HepG2 (cell line): ENCODE data around the gene COLEC12. TPM values are rescaled to one million over a fixed set of nuclear protein-coding genes. Genes with fewer than 3 reads are reported as not detected.

ENCODE experiments used
- ATAC-seq: fragments of 200-7000 bp; cut with Tn5 transposase; 3 replicates; pipeline ENCODE4 v1.9.1; 2020; ENCODE audit warnings: mild to moderate bottlenecking, moderate library complexity
- BruUV-seq: library from RNA; stranded (reverse); fragments of 400-500 nt; replicated peaks from 2 replicates; lab custom pipeline; 2021; lab: Mats Ljungman, UMichigan
- CTCF ChIA-PET: fragments of 300-600 bp; formaldehyde crosslinking; extraction: SDS; loops from one replicate; lab custom pipeline; 2021; ENCODE audit warnings: low total read pairs, inconsistent platforms, low intra/inter-chr PET ratio; lab: Yijun Ruan, JAX
- POLR2A ChIA-PET: fragments of 350-600 bp; sonication (Branson Sonifier 250); formaldehyde crosslinking; loops from one replicate; lab custom pipeline; 2020; ENCODE audit warnings: antibody characterized with exemption, inconsistent platforms; lab: Yijun Ruan, JAX
- DNase-seq: peaks from one replicate; pipeline ENCODE4 v3.0.0-alpha.2; 2015; ENCODE audit warnings: low spot score
- FAIRE-seq: peaks from 3 replicates; lab custom pipeline; 2011; peaks lifted over from hg19 to GRCh38; lab: Jason Lieb, UNC
- H2AFZ ChIP-seq: one replicate; pipeline ENCODE4 v1.6.1; 2011; ENCODE audit warnings: low read length, inconsistent platforms
- H3K27ac ChIP-seq: fragments of 300-600 bp; 3 replicates; pipeline ENCODE4 v1.8.0; 2011; ENCODE audit warnings: mixed run types, mild to moderate bottlenecking, mixed read lengths, low read length, inconsistent platforms; ENCODE audit not compliant: insufficient read depth; ENCODE audit errors: extremely low read length
- H3K27me3 ChIP-seq, 2 experiments: fragments of 200-600 bp in 1 of 2; 2 replicates in 1 of 2; 3 replicates in 1 of 2; pipeline versions ENCODE4 v1.6.0 to v1.8.0; 2011; ENCODE audit warnings: low read length in 2 of 2, mild to moderate bottlenecking in 2 of 2, moderate library complexity in 2 of 2, inconsistent platforms in 1 of 2; ENCODE audit not compliant: insufficient read depth in 2 of 2, control insufficient read depth in 1 of 2
- H3K36me3 ChIP-seq, 2 experiments: fragments of 200-600 bp in 1 of 2; replicated peaks in 1 of 2; 2 replicates in 1 of 2; 3 replicates in 1 of 2; pipeline versions ENCODE4 v1.5.1 to v1.8.0; 2011; ENCODE audit warnings: low read length in 2 of 2, inconsistent platforms in 1 of 2; ENCODE audit not compliant: insufficient read depth in 2 of 2, control insufficient read depth in 1 of 2
- H3K4me1 ChIP-seq: 2 replicates; pipeline ENCODE4 v1.5.1; 2012; ENCODE audit warnings: low read length, inconsistent platforms; ENCODE audit not compliant: insufficient read depth
- H3K4me2 ChIP-seq: 2 replicates; pipeline ENCODE4 v1.6.0; 2011; ENCODE audit warnings: low read depth, low read length, inconsistent platforms
- H3K4me3 ChIP-seq, 3 experiments: fragments of 200-600 bp in 1 of 3; sonication (generic), shearing (Covaris generic) in 1 of 3; replicated peaks in 1 of 3; 2 replicates each; pipeline ENCODE4 v1.5.1; 2011 to 2016; ENCODE audit warnings: low read length in 3 of 3, inconsistent platforms in 2 of 3, low read depth in 2 of 3, mild to moderate bottlenecking in 2 of 3, control low read depth in 1 of 3, mixed read lengths in 1 of 3; ENCODE audit not compliant: insufficient read depth in 1 of 3
- H3K79me2 ChIP-seq: one replicate; pipeline ENCODE4 v1.6.1; 2011; ENCODE audit warnings: low read length, inconsistent platforms; ENCODE audit not compliant: insufficient read depth
- H3K9ac ChIP-seq: 2 replicates; pipeline ENCODE4 v1.6.0; 2011; ENCODE audit warnings: mild to moderate bottlenecking, low read depth, low read length, inconsistent platforms; ENCODE audit not compliant: insufficient read depth
- H3K9me3 ChIP-seq: 2 replicates; pipeline ENCODE4 v1.5.1; 2012; ENCODE audit warnings: mild to moderate bottlenecking, low read length
- H4K20me1 ChIP-seq: 2 replicates; pipeline ENCODE4 v1.6.0; 2011; ENCODE audit warnings: inconsistent platforms, mild to moderate bottlenecking, low read length, moderate library complexity; ENCODE audit not compliant: insufficient read depth
- ASH2L ChIP-seq: fragments of 300-600, 200-600 bp; sonication (generic); IDR thresholded peaks from 2 replicates; pipeline ENCODE4 v1.7.0; 2017; ENCODE audit warnings: low read depth, mild to moderate bottlenecking, moderate library complexity, mixed read lengths, low read length; ENCODE audit not compliant: insufficient read length
- ETV6 ChIP-seq: sonication (generic); formaldehyde crosslinking; conservative IDR thresholded peaks from 2 replicates; pipeline ENCODE4 v1.4.0; 2020; ENCODE audit warnings: missing genetic modification reagents
- MAZ ChIP-seq, 2 experiments: sonication (generic) in 1 of 2; formaldehyde crosslinking in 1 of 2; IDR thresholded peaks; 2 replicates each; pipeline versions ENCODE4 v1.5.0 to v1.6.1; 2012 to 2020; ENCODE audit warnings: low read depth in 2 of 2, mild to moderate bottlenecking in 2 of 2, borderline replicate concordance in 1 of 2, improper control_type of control experiment in 1 of 2, low read length in 1 of 2, missing genetic modification reagents in 1 of 2, moderate library complexity in 1 of 2
- RXRB ChIP-seq: IDR thresholded peaks from 2 replicates; pipeline ENCODE4 v1.6.1; 2016; ENCODE audit warnings: borderline replicate concordance, missing genetic modification reagents, missing compliant biosample characterization
- SMAD1 ChIP-seq: sonication (generic); formaldehyde crosslinking; IDR thresholded peaks from 2 replicates; pipeline ENCODE4 v1.4.0; 2020; ENCODE audit warnings: missing genetic modification reagents, low read depth, mild to moderate bottlenecking, borderline replicate concordance
- ZNF12 ChIP-seq: sonication (generic); formaldehyde crosslinking; IDR thresholded peaks from 2 replicates; pipeline ENCODE4 v1.5.0; 2020; ENCODE audit warnings: missing genetic modification reagents
- ZNF264 ChIP-seq: sonication (generic); formaldehyde crosslinking; IDR thresholded peaks from 2 replicates; pipeline ENCODE4 v1.4.0; 2020; ENCODE audit warnings: missing genetic modification reagents
- ZNF33A ChIP-seq: sonication (generic); formaldehyde crosslinking; IDR thresholded peaks from 2 replicates; pipeline ENCODE4 v1.5.1; 2020; ENCODE audit warnings: missing genetic modification reagents, mild to moderate bottlenecking, moderate library complexity, borderline replicate concordance
- ZNF709 ChIP-seq: sonication (generic); formaldehyde crosslinking; IDR thresholded peaks from 2 replicates; pipeline ENCODE4 v1.5.0; 2020; ENCODE audit warnings: mild to moderate bottlenecking, missing genetic modification reagents
- WGBS: methylation state at CpG from one replicate; pipeline ENCODE4 v1.1.6; 2017; ENCODE audit warnings: low lambda C conversion rate; 5-methylcytosine and 5-hydroxymethylcytosine counted together
- in situ Hi-C: cut with HindIII; loops from 2 replicates; pipeline ENCODE4 v1.10.0; 2017; ENCODE audit warnings: low pct_unique_long_range_greater_than_20kb; ENCODE audit not compliant: extremely low pct_ligation_motif_present
- intact Hi-C: fragments of 100-400 bp; cut with micrococcal nuclease; formaldehyde crosslinking; loops from one replicate; pipeline ENCODE4 v1.10.0; 2022; ENCODE audit not compliant: unreplicated experiment
- polyA plus RNA-seq, 8 experiments: library from polyadenylated mRNA; depleted of rRNA in 3 of 8; stranded (reverse) in 7 of 8; unstranded in 1 of 8; fragments of >200 nt; fragmentation: Illumina TruSeq in 4 of 8; extraction: Trizol in 4 of 8; gene quantifications; 2 replicates each; pipeline versions ENCODE4 v1.2.1 to v1.2.3, GENCODE V29; 2011 to 2016; ENCODE audit warnings: low read depth in 4 of 8, missing spikeins in 1 of 8, mixed read lengths in 1 of 8; ENCODE audit not compliant: insufficient read depth in 1 of 8
- total RNA-seq, 5 experiments: library from RNA; depleted of rRNA; stranded (reverse); fragments of >200 nt; fragmentation: Illumina TruSeq; extraction: Trizol; gene quantifications; 2 replicates each; pipeline ENCODE4 v1.2.3, GENCODE V29; 2016; ENCODE audit warnings: low read depth in 1 of 5
- TF ChIP-seq, protein P1 (sequence below): sonication (generic); formaldehyde crosslinking; IDR thresholded peaks from 2 replicates; pipeline ENCODE4 v1.5.0; 2020; ENCODE audit warnings: missing genetic modification reagents, mild to moderate bottlenecking, borderline replicate concordance
- TF ChIP-seq, protein P2 (sequence below): sonication (generic); formaldehyde crosslinking; IDR thresholded peaks from 2 replicates; pipeline ENCODE4 v1.5.0; 2020; ENCODE audit warnings: mild to moderate bottlenecking, missing genetic modification reagents
- TF ChIP-seq, protein P3 (sequence below): sonication (generic); formaldehyde crosslinking; IDR thresholded peaks from 2 replicates; pipeline ENCODE4 v1.5.0; 2020; ENCODE audit warnings: mild to moderate bottlenecking, missing genetic modification reagents
- TF ChIP-seq, protein P4 (sequence below): sonication (generic); formaldehyde crosslinking; IDR thresholded peaks from 2 replicates; pipeline ENCODE4 v1.9.0; 2021; ENCODE audit warnings: missing genetic modification reagents, borderline replicate concordance
- TF ChIP-seq, protein P5 (sequence below): sonication (generic); formaldehyde crosslinking; IDR thresholded peaks from 2 replicates; pipeline ENCODE4 v1.4.0; 2020; ENCODE audit warnings: missing genetic modification reagents

COLEC12 gene
- total and polyA plus RNA-seq, 2 of the 13 experiments (the other 11 are each of a cell fraction or from before 2014, with no cell fraction given): 0.02 to 0.11 TPM

DNA sequence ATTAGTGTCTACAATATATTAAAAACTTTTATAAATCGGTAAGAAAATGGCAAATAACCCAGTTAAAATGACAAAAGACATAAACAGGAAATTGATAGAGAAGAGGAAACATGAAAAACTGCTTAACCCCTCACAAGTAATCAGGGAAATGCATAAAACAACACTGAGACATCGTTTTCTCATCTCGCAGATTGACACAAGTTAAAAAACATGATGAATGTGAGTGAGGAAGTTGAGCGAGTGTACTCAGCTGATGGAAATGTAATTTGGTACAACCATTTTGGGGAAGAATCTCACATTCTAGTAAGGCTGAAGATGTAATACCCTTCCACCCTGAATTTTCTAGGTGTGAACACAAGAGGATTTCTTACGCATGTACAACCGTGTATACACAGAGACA, 214.7 kb downstream of the COLEC12 start:
- FAIRE-seq (no peak), ATAC-seq (no peak)
- in situ Hi-C loops: no loop called here
- Histone ChIP-seq H3K9me3 (no peaks in the 10 kb centered on the region), H3K27me3 (no peaks in the 10 kb centered on the region)
- TF ChIP-seq ZNF33A (CRISPR knock-in tag) (no peak), ASH2L (no peak), ZNF709 (no peak), SMAD1 (no peak), ZNF12 (no peak), MAZ (IDR thresholded peaks at IDR 0.05; ENCODE audit: borderline replicate concordance, low read depth, low read length) (no peak), MAZ (CRISPR knock-in tag; IDR thresholded peaks at IDR 0.05; ENCODE audit: low read depth) (no peak), RXRB (no peak), ETV6 (no peak), ZNF264 (CRISPR knock-in tag) (no peak)
- TF ChIP-seq, protein P1, sequence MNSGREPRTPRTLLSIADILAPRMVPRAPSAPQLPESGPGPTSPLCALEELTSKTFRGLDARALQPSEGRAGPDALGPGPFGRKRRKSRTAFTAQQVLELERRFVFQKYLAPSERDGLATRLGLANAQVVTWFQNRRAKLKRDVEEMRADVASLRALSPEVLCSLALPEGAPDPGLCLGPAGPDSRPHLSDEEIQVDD (CRISPR knock-in tag): no peak
- TF ChIP-seq, protein P2, sequence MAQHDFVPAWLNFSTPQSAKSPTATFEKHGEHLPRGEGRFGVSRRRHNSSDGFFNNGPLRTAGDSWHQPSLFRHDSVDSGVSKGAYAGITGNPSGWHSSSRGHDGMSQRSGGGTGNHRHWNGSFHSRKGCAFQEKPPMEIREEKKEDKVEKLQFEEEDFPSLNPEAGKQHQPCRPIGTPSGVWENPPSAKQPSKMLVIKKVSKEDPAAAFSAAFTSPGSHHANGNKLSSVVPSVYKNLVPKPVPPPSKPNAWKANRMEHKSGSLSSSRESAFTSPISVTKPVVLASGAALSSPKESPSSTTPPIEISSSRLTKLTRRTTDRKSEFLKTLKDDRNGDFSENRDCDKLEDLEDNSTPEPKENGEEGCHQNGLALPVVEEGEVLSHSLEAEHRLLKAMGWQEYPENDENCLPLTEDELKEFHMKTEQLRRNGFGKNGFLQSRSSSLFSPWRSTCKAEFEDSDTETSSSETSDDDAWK (CRISPR knock-in tag): no peak
- TF ChIP-seq, protein P3, sequence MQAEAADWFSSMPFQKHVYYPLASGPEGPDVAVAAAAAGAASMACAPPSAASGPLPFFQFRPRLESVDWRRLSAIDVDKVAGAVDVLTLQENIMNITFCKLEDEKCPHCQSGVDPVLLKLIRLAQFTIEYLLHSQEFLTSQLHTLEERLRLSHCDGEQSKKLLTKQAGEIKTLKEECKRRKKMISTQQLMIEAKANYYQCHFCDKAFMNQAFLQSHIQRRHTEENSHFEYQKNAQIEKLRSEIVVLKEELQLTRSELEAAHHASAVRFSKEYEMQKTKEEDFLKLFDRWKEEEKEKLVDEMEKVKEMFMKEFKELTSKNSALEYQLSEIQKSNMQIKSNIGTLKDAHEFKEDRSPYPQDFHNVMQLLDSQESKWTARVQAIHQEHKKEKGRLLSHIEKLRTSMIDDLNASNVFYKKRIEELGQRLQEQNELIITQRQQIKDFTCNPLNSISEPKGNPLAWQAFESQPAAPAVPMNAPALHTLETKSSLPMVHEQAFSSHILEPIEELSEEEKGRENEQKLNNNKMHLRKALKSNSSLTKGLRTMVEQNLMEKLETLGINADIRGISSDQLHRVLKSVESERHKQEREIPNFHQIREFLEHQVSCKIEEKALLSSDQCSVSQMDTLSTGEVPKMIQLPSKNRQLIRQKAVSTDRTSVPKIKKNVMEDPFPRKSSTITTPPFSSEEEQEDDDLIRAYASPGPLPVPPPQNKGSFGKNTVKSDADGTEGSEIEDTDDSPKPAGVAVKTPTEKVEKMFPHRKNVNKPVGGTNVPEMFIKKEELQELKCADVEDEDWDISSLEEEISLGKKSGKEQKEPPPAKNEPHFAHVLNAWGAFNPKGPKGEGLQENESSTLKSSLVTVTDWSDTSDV (CRISPR knock-in tag): no peak
- TF ChIP-seq, protein P4, sequence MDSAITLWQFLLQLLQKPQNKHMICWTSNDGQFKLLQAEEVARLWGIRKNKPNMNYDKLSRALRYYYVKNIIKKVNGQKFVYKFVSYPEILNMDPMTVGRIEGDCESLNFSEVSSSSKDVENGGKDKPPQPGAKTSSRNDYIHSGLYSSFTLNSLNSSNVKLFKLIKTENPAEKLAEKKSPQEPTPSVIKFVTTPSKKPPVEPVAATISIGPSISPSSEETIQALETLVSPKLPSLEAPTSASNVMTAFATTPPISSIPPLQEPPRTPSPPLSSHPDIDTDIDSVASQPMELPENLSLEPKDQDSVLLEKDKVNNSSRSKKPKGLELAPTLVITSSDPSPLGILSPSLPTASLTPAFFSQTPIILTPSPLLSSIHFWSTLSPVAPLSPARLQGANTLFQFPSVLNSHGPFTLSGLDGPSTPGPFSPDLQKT: no peak
- TF ChIP-seq, protein P5, sequence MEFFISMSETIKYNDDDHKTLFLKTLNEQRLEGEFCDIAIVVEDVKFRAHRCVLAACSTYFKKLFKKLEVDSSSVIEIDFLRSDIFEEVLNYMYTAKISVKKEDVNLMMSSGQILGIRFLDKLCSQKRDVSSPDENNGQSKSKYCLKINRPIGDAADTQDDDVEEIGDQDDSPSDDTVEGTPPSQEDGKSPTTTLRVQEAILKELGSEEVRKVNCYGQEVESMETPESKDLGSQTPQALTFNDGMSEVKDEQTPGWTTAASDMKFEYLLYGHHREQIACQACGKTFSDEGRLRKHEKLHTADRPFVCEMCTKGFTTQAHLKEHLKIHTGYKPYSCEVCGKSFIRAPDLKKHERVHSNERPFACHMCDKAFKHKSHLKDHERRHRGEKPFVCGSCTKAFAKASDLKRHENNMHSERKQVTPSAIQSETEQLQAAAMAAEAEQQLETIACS (CRISPR knock-in tag): no peak
- TF ChIP-seq, all 625 proteins: peak for 0
- 32% methylated on average over 6 of the region's 6 CpGs for WGBS
- H3K4me2 ChIP-seq: no peak overlapping the region
- H3K27ac ChIP-seq: no peak overlapping the region
- H3K79me2 ChIP-seq: no peaks in the 10 kb centered on the region
- H3K4me3 ChIP-seq: no peak overlapping the region
- H3K4me1 ChIP-seq: no peaks in the 10 kb centered on the region
- no peaks in the 10 kb centered on the region for H3K36me3 ChIP-seq
- H3K9ac ChIP-seq: no peak overlapping the region
- DNase-seq: no peak
- no peaks in the 10 kb centered on the region for H4K20me1 ChIP-seq
- ChIA-PET POLR2A (no interaction called here), CTCF (interaction anchor here (1.2 to 2.3 kb wide), 2 partner anchors 191 to 330 kb away, joined by 4 to 11 read pairs; no protein-coding TSS in a partner anchor)
- no peak overlapping the region for H2AFZ ChIP-seq
- intact Hi-C loops: loop anchor here (1.0 kb wide), 1 partner anchor 330 kb away; no protein-coding TSS in a partner anchor
- BruUV-seq: no TSS peak
